GM12878 (cell line): Measurements from ENCODE around the gene CBX8. TPM values are rescaled to one million over a fixed set of nuclear protein-coding genes. Genes with fewer than 3 reads are reported as not detected.

Experiments used
- ATAC-seq: fragments of 200-7000 bp; cut with Tn5 transposase; 3 replicates; pipeline ENCODE4 v1.9.1; 2020; ENCODE audit warnings: mild to moderate bottlenecking, moderate library complexity
- BruUV-seq: library from RNA; stranded (reverse); fragments of 400-500 nt; replicated peaks from 2 replicates; lab custom pipeline; 2021; lab: Mats Ljungman, UMichigan
- CTCF ChIA-PET: fragments of 300-600 bp; sonication (Branson Sonifier 250); formaldehyde crosslinking; extraction: SDS; loops from one replicate; lab custom pipeline; 2021; ENCODE audit warnings: inconsistent platforms; lab: Yijun Ruan, JAX
- POLR2A ChIA-PET: fragments of 350-600 bp; formaldehyde crosslinking; extraction: SDS; loops from one replicate; lab custom pipeline; 2021; ENCODE audit warnings: inconsistent platforms; lab: Charles Lee
- RAD21 ChIA-PET: fragments of 300-600 bp; sonication (Branson Sonifier 250); formaldehyde crosslinking; loops from one replicate; lab custom pipeline; 2023; ENCODE audit warnings: antibody characterized with exemption; ENCODE audit not compliant: unreplicated experiment; lab: Charles Lee
- SMC1A ChIA-PET: fragments of 300-600 bp; sonication (Branson Sonifier 250); formaldehyde crosslinking; loops from one replicate; lab custom pipeline; 2023; ENCODE audit not compliant: unreplicated experiment, uncharacterized antibody; lab: Charles Lee
- DNase-seq: peaks from one replicate; pipeline ENCODE4 v3.0.0-alpha.2; 2011; ENCODE audit warnings: low read depth, low spot score
- FAIRE-seq: peaks from 3 replicates; lab custom pipeline; 2011; peaks lifted over from hg19 to GRCh38; lab: Jason Lieb, UNC
- H2AFZ ChIP-seq: 2 replicates; pipeline ENCODE4 v1.6.0; 2011; ENCODE audit warnings: low read depth, low read length, control low read depth; ENCODE audit not compliant: control insufficient read depth
- H3K27ac ChIP-seq: 2 replicates; pipeline ENCODE4 v1.5.1; 2011; ENCODE audit warnings: control low read depth; ENCODE audit not compliant: control insufficient read depth, insufficient read depth
- H3K27me3 ChIP-seq, 2 experiments: replicated peaks in 1 of 2; 2 replicates each; pipeline versions ENCODE4 v1.6.0 to v1.6.1; 2011; ENCODE audit warnings: low read length in 1 of 2; ENCODE audit not compliant: control insufficient read depth in 2 of 2, insufficient read depth in 2 of 2
- H3K36me3 ChIP-seq, 2 experiments: 2 replicates each; pipeline ENCODE4 v1.5.1; 2011; ENCODE audit warnings: low read length in 1 of 2; ENCODE audit not compliant: control insufficient read depth in 2 of 2, insufficient read depth in 2 of 2
- H3K4me1 ChIP-seq: 2 replicates; pipeline ENCODE4 v1.6.1; 2011; ENCODE audit warnings: mild to moderate bottlenecking, low read length, moderate library complexity, mixed read lengths; ENCODE audit not compliant: control insufficient read depth, insufficient read depth
- H3K4me2 ChIP-seq: 2 replicates; pipeline ENCODE4 v1.6.0; 2011; ENCODE audit warnings: control low read depth; ENCODE audit not compliant: control insufficient read depth, insufficient read depth
- H3K4me3 ChIP-seq: fragments of 200-600 bp; sonication (generic); 2 replicates; pipeline ENCODE4 v1.5.1; 2016
- H3K79me2 ChIP-seq: 2 replicates; pipeline ENCODE4 v1.6.0; 2011; ENCODE audit warnings: low read length; ENCODE audit not compliant: control insufficient read depth, insufficient read depth
- H3K9ac ChIP-seq: 2 replicates; pipeline ENCODE4 v1.8.0; 2011; ENCODE audit warnings: low read length, control low read depth, mixed read lengths; ENCODE audit not compliant: control insufficient read depth, insufficient read depth
- H3K9me3 ChIP-seq: replicated peaks from 3 replicates; pipeline ENCODE4 v1.5.1; 2011; ENCODE audit warnings: mild to moderate bottlenecking, low read length; ENCODE audit not compliant: control insufficient read depth, insufficient read depth
- H4K20me1 ChIP-seq: 2 replicates; pipeline ENCODE4 v1.6.0; 2011; ENCODE audit not compliant: control insufficient read depth, insufficient read depth
- PRDM15 ChIP-seq: fragments of 450-650 bp; formaldehyde crosslinking; IDR thresholded peaks from 2 replicates; pipeline ENCODE4 v1.4.0; 2020; ENCODE audit warnings: mild to moderate bottlenecking, moderate library complexity
- SUZ12 ChIP-seq: fragments of 200-600 bp; sonication (generic); IDR thresholded peaks from one replicate; pipeline ENCODE4 v1.6.1; 2018; ENCODE audit warnings: antibody characterized with exemption, mild to moderate bottlenecking; ENCODE audit not compliant: unreplicated experiment
- WGBS: methylation state at CpG from one replicate; pipeline ENCODE4 v1.1.6; 2016; ENCODE audit warnings: low lambda C conversion rate; ENCODE audit not compliant: insufficient replicate concordance, insufficient coverage; ENCODE audit errors: missing lambda C conversion rate; 5-methylcytosine and 5-hydroxymethylcytosine counted together
- in situ Hi-C: fragments of 300-500 bp; cut with MboI; formaldehyde crosslinking; loops from 9 replicates; pipeline ENCODE4 v1.14.3; 2018; ENCODE audit warnings: mixed read lengths
- intact Hi-C: fragments of 100-400 bp; cut with micrococcal nuclease; formaldehyde crosslinking; loops from one replicate; pipeline ENCODE4 v1.14.2; 2022; ENCODE audit not compliant: unreplicated experiment
- polyA plus RNA-seq, 11 experiments: library from polyadenylated mRNA; depleted of rRNA in 4 of 11; unstranded in 6 of 11; stranded (reverse) in 5 of 11; fragments of >200 nt; fragmentation: Nextera tagmentation in 4 of 11; fragmentation: Illumina TruSeq in 1 of 11; extraction: Ambion mirVana in 4 of 11; extraction: Trizol in 1 of 11; gene quantifications; 1 replicate in 1 of 11; 2 replicates in 10 of 11; pipeline versions ENCODE4 v1.2.1 to v1.2.3, GENCODE V29; 2011 to 2016; ENCODE audit warnings: inconsistent platforms in 2 of 11, missing spikeins in 2 of 11, low read depth in 1 of 11
- total RNA-seq, 4 experiments: library from RNA; depleted of rRNA in 3 of 4; stranded (reverse); fragments of >200 nt in 3 of 4; fragmentation: Illumina TruSeq in 1 of 4; extraction: Trizol in 1 of 4; gene quantifications; 2 replicates each; pipeline versions ENCODE4 v1.2.1 to v1.2.3, GENCODE V29; 2013 to 2021

CBX8 gene
- total and polyA plus RNA-seq, 10 of the 15 experiments (the other 5 are each of a cell fraction or from before 2014, with no cell fraction given) = 0.03 to 6.7 (median 1.9) TPM

GRCh38 chr17:79841369-79842135, 44.7 kb upstream of the CBX8 start:
- Histone ChIP-seq H3K4me3 (no peak overlapping the region), H4K20me1 (0 out of 2 replicates have a peak, but pooled peaks cover 1% of the 10 kb centered on the region), H3K79me2 (peaks cover 16% of the 10 kb centered on the region), H3K9me3 (no peaks in the 10 kb centered on the region; the same call in 2 of the 3 replicates), H3K4me1 (peaks cover 14% of the 10 kb centered on the region), H2AFZ (no peak overlapping the region), H3K36me3 (no peaks in the 10 kb centered on the region), H3K4me2 (no peak overlapping the region; the same call in 1 of the 2 replicates), H3K9ac (no peak overlapping the region), H3K27me3 (peaks cover 22 to 40% of the 10 kb centered on the region in 2 experiments), H3K27ac (no peak overlapping the region)
- in situ Hi-C loops = loop anchor here (5.0 kb wide), 1 partner anchor 34 kb away; no protein-coding TSS in a partner anchor
- ATAC-seq = no peak
- no TSS peak for BruUV-seq
- RAD21 ChIA-PET = interaction anchor here (0.9 to 1.5 kb wide), 2 partner anchors 16 to 44 kb away, joined by 3 to 7 read pairs; partner anchors contain the start of gene CBX8
- intact Hi-C loops = loop anchor here (10.0 kb wide), 1 partner anchor 133 kb away; no protein-coding TSS in a partner anchor
- TF ChIP-seq SUZ12 = peak; percentile 90
- no peak for TF ChIP-seq PRDM15 (CRISPR knock-in tag)
- 6% methylated on average over 55 of the region's 55 CpGs for WGBS
- no peak for FAIRE-seq
- no peak for DNase-seq
- POLR2A ChIA-PET = no interaction called here
- CTCF ChIA-PET = interaction anchor here (0.5 to 1.4 kb wide), 3 partner anchors 37 to 1462 kb away, joined by 3 to 6 read pairs (median 4); no protein-coding TSS in a partner anchor
- SMC1A ChIA-PET = interaction anchor here (1.1 kb wide), 1 partner anchor 32 kb away, joined by 3 read pairs; no protein-coding TSS in a partner anchor
